Measurements from ENCODE around the gene P3R3URF.

P3R3URF gene

DNA sequence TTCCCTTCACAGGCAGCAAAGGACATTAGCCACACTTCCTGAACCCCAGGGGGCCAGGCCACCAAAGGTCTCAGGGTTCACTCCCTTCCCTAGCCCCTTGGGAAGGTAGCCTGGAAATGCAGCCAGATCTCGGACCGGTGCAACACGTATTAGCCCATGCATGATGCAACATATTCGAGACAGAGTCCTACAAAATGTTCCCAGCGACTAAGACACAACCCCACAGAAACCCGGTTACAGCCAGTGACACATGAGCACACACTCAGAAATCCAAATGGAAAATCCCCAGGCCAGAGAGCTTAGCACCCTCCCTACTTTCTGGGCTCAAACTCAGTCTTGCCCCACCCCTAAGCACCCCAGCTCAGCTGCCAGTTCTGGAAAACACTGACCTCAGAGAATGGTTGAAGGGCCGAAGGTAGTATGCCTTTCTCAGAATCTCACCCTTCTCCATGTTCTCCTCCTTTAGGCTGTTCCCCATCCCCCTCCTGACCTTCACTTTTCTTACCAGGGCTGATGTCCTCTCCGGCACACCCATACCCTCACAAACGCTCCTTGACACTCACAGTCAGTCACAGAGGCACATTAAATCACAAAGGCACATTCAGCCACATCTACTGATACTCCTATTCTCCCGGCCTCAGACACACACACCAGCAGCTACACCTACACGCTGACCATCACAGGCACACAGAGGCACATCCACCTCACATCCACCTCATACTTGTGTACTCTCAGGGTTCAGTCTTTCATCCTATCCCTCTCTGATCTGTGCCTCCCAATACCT is 1.6 kb downstream of the P3R3URF start, which contains the start of gene TSPAN1:
Gene TSPAN1, plus strand, starts transcription at position 640 of the 784 bp plus-strand sequence. CDS start 6,021 bp downstream, outside the sequence.
- 97% methylated on average over 11 of the region's 11 CpGs for WGBS (ENCODE audit: insufficient coverage)
- H3K4me1 ChIP-seq (ENCODE audit: control extremely low read depth in 1 of 4, control insufficient read depth in 4 of 4, insufficient read depth in 4 of 4, low read length in 3 of 4): peaks cover 0 to 3% (median 0%) of the 10 kb centered on the region in 4 experiments
- POLR2A ChIA-PET: no interaction called here
- no peak for DNase-seq
- no peak within 1 kb of the TSS for H3K4me3 ChIP-seq (ENCODE audit: control insufficient read depth in 1 of 7, extremely low read depth in 1 of 7, insufficient read depth in 4 of 7, low read depth in 2 of 7, low read length in 6 of 7)
- no peak within 1 kb of the TSS for H3K27ac ChIP-seq (ENCODE audit: insufficient read depth in 1 of 2, low read depth in 1 of 2, low read length in 2 of 2, poor library complexity in 1 of 2, severe bottlenecking in 2 of 2)
- no peaks in the 10 kb centered on the region for H3K9me3 ChIP-seq (ENCODE audit: control extremely low read depth in 1 of 5, control insufficient read depth in 4 of 5, insufficient read depth in 2 of 5, low read depth in 1 of 5, low read length in 4 of 5)
- CTCF ChIA-PET: interaction anchor here (1.1 to 11.4 kb wide), 4 partner anchors 29 to 139 kb away, joined by 3 to 167 read pairs (median 5); no protein-coding TSS in a partner anchor
- H3K36me3 ChIP-seq (ENCODE audit: control insufficient read depth in 4 of 4, insufficient read depth in 4 of 4, low read length in 3 of 4): no peaks in the 10 kb centered on the region
- no peaks in the 10 kb centered on the region for H3K27me3 ChIP-seq (replicated peaks in 2 of 5; ENCODE audit: control insufficient read depth in 4 of 5, insufficient read depth in 5 of 5, low read length in 4 of 5)

DNA sequence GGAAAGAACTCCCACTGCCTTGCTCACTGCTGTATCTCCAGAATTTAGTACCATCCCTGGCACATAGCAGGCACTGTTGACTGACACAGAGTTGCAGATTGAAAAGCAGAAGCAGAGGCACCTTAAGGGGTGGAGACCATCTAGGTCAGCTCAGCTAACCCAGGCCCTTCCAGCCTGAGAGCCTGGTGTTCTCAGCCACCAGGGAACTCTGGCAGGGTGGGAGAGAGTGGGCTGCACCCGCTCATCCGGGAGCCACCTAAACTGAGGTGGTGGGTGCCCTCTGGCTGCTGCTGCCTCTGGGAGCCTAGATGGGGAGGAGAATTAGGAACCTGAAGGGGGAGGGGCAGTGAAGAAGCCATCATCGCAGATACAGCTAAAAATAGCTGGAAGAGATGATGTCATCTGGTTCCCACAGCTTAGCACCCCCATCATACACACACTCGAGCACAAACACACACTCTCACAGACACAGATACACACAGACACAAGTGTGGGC is 2.9 kb downstream of the P3R3URF start:
- H3K27ac ChIP-seq (ENCODE audit: insufficient read depth in 1 of 2, low read depth in 1 of 2, low read length in 2 of 2, poor library complexity in 1 of 2, severe bottlenecking in 2 of 2): no peak overlapping the region
- no peaks in the 10 kb centered on the region for H3K9me3 ChIP-seq (ENCODE audit: control extremely low read depth in 1 of 5, control insufficient read depth in 4 of 5, insufficient read depth in 2 of 5, low read depth in 1 of 5, low read length in 4 of 5)
- H3K4me3 ChIP-seq (ENCODE audit: control insufficient read depth in 1 of 7, extremely low read depth in 1 of 7, insufficient read depth in 4 of 7, low read depth in 2 of 7, low read length in 6 of 7): no peak overlapping the region
- WGBS (ENCODE audit: insufficient coverage): no CpG with 5 or more reads among the region's 4 CpGs
- peak in 2 of 3 donors; percentile 15 to 24 for DNase-seq
- POLR2A ChIA-PET: interaction anchor here (0.6 kb wide), 1 partner anchor 71 kb away, joined by 11 read pairs; no protein-coding TSS in a partner anchor
- peaks cover 0 to 6% (median 0%) of the 10 kb centered on the region in 5 experiments for H3K27me3 ChIP-seq (replicated peaks in 2 of 5; ENCODE audit: control insufficient read depth in 4 of 5, insufficient read depth in 5 of 5, low read length in 4 of 5)
- CTCF ChIA-PET: interaction anchor here (0.5 to 1.9 kb wide), 5 partner anchors 9 to 598 kb away, joined by 3 to 6 read pairs (median 3); no protein-coding TSS in a partner anchor
- no peaks in the 10 kb centered on the region for H3K36me3 ChIP-seq (ENCODE audit: control insufficient read depth in 4 of 4, insufficient read depth in 4 of 4, low read length in 3 of 4)
- H3K4me1 ChIP-seq (ENCODE audit: control extremely low read depth in 1 of 4, control insufficient read depth in 4 of 4, insufficient read depth in 4 of 4, low read length in 3 of 4): no peaks in the 10 kb centered on the region

- peaks cover 0 to 2% (median 2%) of the 10 kb centered on the region in 4 experiments for H3K4me1 ChIP-seq (ENCODE audit: control extremely low read depth in 1 of 4, control insufficient read depth in 4 of 4, insufficient read depth in 4 of 4, low read length in 3 of 4)
These were observed 4.0 kb downstream of the P3R3URF start for GRCh38 chr1:46172321-46172720.

DNA sequence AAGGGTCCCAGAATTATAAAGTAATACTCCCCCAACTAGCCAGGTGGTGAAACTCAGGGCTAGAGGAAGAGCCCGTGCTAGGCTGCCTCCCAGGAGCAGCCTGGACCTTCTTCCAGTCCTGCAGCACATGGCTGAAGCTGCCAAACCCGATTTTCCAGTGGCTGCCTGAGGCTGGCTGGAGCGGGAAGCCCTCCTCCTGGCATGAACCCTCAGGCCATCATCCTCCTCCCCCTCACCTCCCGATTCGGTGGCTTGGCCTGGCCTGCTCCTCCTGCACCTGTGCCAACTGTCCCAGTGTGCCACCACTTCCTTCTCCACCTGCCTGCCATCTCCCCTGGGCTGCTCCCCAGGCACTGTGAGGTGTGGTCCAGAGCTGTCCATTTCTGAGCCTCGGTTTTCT is 4.4 kb downstream of the P3R3URF start:
- no peak for DNase-seq
- CTCF ChIA-PET: interaction anchor here (1.0 kb wide), 1 partner anchor 135 kb away, joined by 6 read pairs; no protein-coding TSS in a partner anchor
- 100% methylated on average over 5 of the region's 6 CpGs for WGBS (ENCODE audit: insufficient coverage)

More at GRCh38 chr1:46172321-46172720, 4.0 kb downstream of the P3R3URF start:
- no peak for DNase-seq
- ChIA-PET CTCF (interaction anchor here (1.0 kb wide), 1 partner anchor 136 kb away, joined by 6 read pairs; no protein-coding TSS in a partner anchor), POLR2A (no interaction called here)
- Histone ChIP-seq H3K4me3 (ENCODE audit: control insufficient read depth in 1 of 7, extremely low read depth in 1 of 7, insufficient read depth in 4 of 7, low read depth in 2 of 7, low read length in 6 of 7) (no peak overlapping the region), H3K27me3 (replicated peaks in 2 of 5; ENCODE audit: control insufficient read depth in 4 of 5, insufficient read depth in 5 of 5, low read length in 4 of 5) (peaks cover 0 to 10% (median 0%) of the 10 kb centered on the region in 5 experiments), H3K27ac (ENCODE audit: insufficient read depth in 1 of 2, low read depth in 1 of 2, low read length in 2 of 2, poor library complexity in 1 of 2, severe bottlenecking in 2 of 2) (no peak overlapping the region), H3K9me3 (ENCODE audit: control extremely low read depth in 1 of 5, control insufficient read depth in 4 of 5, insufficient read depth in 2 of 5, low read depth in 1 of 5, low read length in 4 of 5) (no peaks in the 10 kb centered on the region), H3K36me3 (ENCODE audit: control insufficient read depth in 4 of 4, insufficient read depth in 4 of 4, low read length in 3 of 4) (no peaks in the 10 kb centered on the region)
- 100% methylated on average over 3 of the region's 4 CpGs for WGBS (ENCODE audit: insufficient coverage)

GRCh38 chr1:46171351-46171750 is 4.9 kb downstream of the P3R3URF start:
- Histone ChIP-seq H3K27ac (ENCODE audit: insufficient read depth in 1 of 2, low read depth in 1 of 2, low read length in 2 of 2, poor library complexity in 1 of 2, severe bottlenecking in 2 of 2) (no peak overlapping the region), H3K4me1 (ENCODE audit: control extremely low read depth in 1 of 4, control insufficient read depth in 4 of 4, insufficient read depth in 4 of 4, low read length in 3 of 4) (peaks cover 0 to 12% (median 9%) of the 10 kb centered on the region in 4 experiments), H3K27me3 (replicated peaks in 2 of 5; ENCODE audit: control insufficient read depth in 4 of 5, insufficient read depth in 5 of 5, low read length in 4 of 5) (peaks cover 0 to 11% (median 0%) of the 10 kb centered on the region in 5 experiments), H3K36me3 (ENCODE audit: control insufficient read depth in 4 of 4, insufficient read depth in 4 of 4, low read length in 3 of 4) (no peaks in the 10 kb centered on the region), H3K4me3 (ENCODE audit: control insufficient read depth in 1 of 7, extremely low read depth in 1 of 7, insufficient read depth in 4 of 7, low read depth in 2 of 7, low read length in 6 of 7) (no peak overlapping the region), H3K9me3 (ENCODE audit: control extremely low read depth in 1 of 5, control insufficient read depth in 4 of 5, insufficient read depth in 2 of 5, low read depth in 1 of 5, low read length in 4 of 5) (no peaks in the 10 kb centered on the region)
- CTCF ChIA-PET: interaction anchor here (1.0 kb wide), 1 partner anchor 135 kb away, joined by 6 read pairs; no protein-coding TSS in a partner anchor
- POLR2A ChIA-PET: no interaction called here
- no peak for DNase-seq
- 91% methylated on average over 8 of the region's 8 CpGs for WGBS (ENCODE audit: insufficient coverage)

More for the DNA sequence above, 4.4 kb downstream of the P3R3URF start:
- H3K27ac ChIP-seq (ENCODE audit: insufficient read depth in 1 of 2, low read depth in 1 of 2, low read length in 2 of 2, poor library complexity in 1 of 2, severe bottlenecking in 2 of 2): no peak overlapping the region
- H3K36me3 ChIP-seq (ENCODE audit: control insufficient read depth in 4 of 4, insufficient read depth in 4 of 4, low read length in 3 of 4): no peaks in the 10 kb centered on the region
- H3K9me3 ChIP-seq (ENCODE audit: control extremely low read depth in 1 of 5, control insufficient read depth in 4 of 5, insufficient read depth in 2 of 5, low read depth in 1 of 5, low read length in 4 of 5): no peaks in the 10 kb centered on the region
- H3K4me1 ChIP-seq (ENCODE audit: control extremely low read depth in 1 of 4, control insufficient read depth in 4 of 4, insufficient read depth in 4 of 4, low read length in 3 of 4): peaks cover 0 to 7% (median 5%) of the 10 kb centered on the region in 4 experiments
- POLR2A ChIA-PET: no interaction called here
- no peak overlapping the region for H3K4me3 ChIP-seq (ENCODE audit: control insufficient read depth in 1 of 7, extremely low read depth in 1 of 7, insufficient read depth in 4 of 7, low read depth in 2 of 7, low read length in 6 of 7)
- H3K27me3 ChIP-seq (replicated peaks in 2 of 5; ENCODE audit: control insufficient read depth in 4 of 5, insufficient read depth in 5 of 5, low read length in 4 of 5): peaks cover 0 to 11% (median 0%) of the 10 kb centered on the region in 5 experiments

GRCh38 chr1:46169811-46170454 is 6.4 kb downstream of the P3R3URF start:
- Histone ChIP-seq H3K9me3 (ENCODE audit: control extremely low read depth in 1 of 5, control insufficient read depth in 4 of 5, insufficient read depth in 2 of 5, low read depth in 1 of 5, low read length in 4 of 5) (no peaks in the 10 kb centered on the region), H3K27me3 (replicated peaks in 2 of 5; ENCODE audit: control insufficient read depth in 4 of 5, insufficient read depth in 5 of 5, low read length in 4 of 5) (peaks cover 0 to 11% (median 0%) of the 10 kb centered on the region in 5 experiments), H3K36me3 (ENCODE audit: control insufficient read depth in 4 of 4, insufficient read depth in 4 of 4, low read length in 3 of 4) (no peaks in the 10 kb centered on the region), H3K4me1 (ENCODE audit: control extremely low read depth in 1 of 4, control insufficient read depth in 4 of 4, insufficient read depth in 4 of 4, low read length in 3 of 4) (peaks cover 0 to 15% (median 13%) of the 10 kb centered on the region in 4 experiments), H3K27ac (ENCODE audit: insufficient read depth in 1 of 2, low read depth in 1 of 2, low read length in 2 of 2, poor library complexity in 1 of 2, severe bottlenecking in 2 of 2) (no peak overlapping the region), H3K4me3 (ENCODE audit: control insufficient read depth in 1 of 7, extremely low read depth in 1 of 7, insufficient read depth in 4 of 7, low read depth in 2 of 7, low read length in 6 of 7) (no peak overlapping the region)
- WGBS (ENCODE audit: insufficient coverage): 90% methylated on average over 2 of the region's 3 CpGs
- no peak for DNase-seq
- POLR2A ChIA-PET: interaction anchor here (0.6 kb wide), 1 partner anchor 223 kb away, joined by 3 read pairs; no protein-coding TSS in a partner anchor
- CTCF ChIA-PET: interaction anchor here (1.0 to 2.5 kb wide), 2 partner anchors 12 to 135 kb away, joined by 3 to 12 read pairs; no protein-coding TSS in a partner anchor

Data from common myeloid progenitor, CD34-positive (primary cell).